SIG-M5 treated with dmso at 0.1 percent for 504 hours (cell line): ENCODE data around the gene CASP3.
"Not testable (repeated sequence)": the region's sequence is repeated elsewhere in the genome, so short reads cannot be mapped to it uniquely, and the experiment has no call there.

Experiments used
- DNase-seq: peaks from one replicate; lab custom pipeline; 2025; ENCODE audit not compliant: unreplicated experiment; lab: John Stamatoyannopoulos, UW

Gene CASP3

DNA sequence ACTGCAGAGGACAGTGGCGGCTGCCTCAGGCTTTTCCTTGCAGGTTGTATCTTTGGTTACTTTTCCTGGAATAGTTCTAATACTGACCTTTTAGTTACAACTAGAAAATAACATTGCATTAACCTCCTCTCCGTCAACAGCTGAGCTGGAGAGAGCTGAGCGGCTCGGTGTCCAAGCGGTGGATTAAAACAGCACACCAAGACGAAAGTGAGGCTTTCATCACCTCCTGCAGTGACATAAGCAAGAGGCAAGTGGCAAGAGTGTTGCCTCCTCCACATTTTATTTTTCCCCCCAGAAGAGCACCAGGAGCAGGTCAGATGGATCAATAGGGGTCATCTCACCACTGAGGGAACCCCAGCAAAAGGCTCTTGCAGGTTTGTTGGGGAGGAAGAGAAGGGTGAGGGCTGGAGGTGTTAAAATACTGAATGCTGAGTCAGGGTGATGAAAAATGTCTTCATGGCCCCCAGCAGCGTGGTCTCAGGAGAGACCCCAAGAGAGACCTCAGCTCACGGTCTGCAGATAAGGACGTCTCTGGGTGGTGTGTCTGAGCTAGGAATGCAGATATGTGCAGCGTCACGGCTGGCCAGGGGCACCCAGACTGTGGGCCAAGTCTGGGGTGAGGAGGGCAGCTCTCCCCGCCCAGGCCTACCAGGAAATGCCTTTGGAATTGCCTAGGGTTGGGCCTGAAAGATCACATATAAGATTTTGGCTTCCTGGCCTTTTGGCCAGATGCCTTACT is 50.3 kb downstream of the CASP3 start:
- no peak for DNase-seq

DNA sequence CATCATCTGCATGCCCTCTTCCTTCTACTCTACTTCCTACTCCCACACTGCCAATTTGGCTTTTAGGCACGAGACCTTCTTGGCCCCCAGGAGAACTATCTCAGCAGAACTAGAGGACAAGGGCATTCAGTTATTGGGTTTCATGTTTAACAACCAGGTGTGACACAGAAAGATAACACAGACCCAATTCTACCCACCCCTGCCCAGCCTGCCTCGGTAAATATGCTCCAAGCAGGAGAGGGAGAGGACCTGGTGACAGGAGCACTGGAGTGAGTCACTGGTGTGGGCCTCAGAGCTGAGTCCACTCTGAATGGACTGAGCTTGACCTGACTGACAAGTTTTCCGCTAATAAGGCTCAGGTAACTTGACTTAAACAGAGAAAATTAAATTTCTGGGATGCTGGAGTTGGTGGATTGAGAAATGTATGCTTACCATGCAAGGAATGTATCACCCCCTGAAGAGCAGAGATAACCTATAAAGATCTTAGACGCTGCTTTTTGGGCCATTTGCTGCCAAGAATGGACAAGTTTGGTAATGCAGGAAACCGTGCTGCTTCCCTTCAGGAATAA is 52.5 kb downstream of the CASP3 start:
- DNase-seq, result no peak

DNA sequence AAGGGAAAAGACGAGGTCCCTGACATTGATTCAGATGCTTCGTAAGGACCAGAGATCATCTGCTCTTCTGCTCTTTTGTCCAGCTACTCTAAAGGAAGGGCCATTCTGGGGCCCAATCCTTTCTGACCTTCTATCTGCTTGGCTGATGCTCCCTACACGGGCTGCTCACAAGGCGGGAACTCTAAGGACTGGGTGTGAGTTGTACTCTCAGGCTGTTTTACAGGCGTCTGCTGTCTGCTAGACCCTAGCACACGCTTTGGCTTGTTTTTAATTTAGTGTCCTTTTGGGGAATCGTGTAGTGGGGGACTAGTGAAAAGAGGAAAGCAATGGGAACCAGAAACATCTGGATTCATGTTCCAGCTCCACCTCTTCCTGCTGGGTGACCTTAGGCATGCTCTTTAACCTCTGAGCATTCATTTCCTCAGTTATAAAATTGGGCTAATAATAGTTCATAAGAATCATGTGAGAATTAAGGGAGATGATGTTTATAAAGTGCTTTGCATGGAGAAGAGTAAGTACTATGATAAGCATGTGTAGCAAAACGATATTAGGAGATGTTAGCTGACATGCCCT is 53.1 kb downstream of the CASP3 start:
- DNase-seq, result no peak

DNA sequence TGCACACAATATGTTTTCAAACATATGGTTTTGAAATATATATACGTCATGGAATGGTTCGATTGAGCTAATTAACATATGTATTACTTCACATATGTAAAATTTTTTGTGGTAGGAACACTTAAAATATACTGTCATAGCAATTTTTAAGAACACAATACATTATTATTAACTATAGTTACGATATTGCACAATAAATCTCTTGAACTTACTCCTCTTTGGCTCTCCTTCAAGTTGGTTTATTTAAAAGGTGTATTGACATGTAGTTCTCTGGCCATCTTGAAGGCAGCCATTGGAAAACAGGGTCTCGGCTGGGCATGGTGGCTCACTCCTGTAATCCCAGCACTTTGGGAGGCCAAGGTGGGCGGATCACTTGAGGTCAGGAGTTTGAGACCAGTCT is 53.8 kb downstream of the CASP3 start:
- no peak for DNase-seq

GRCh38 chr4:184593461-184593860 is 55.8 kb downstream of the CASP3 start:
- no peak for DNase-seq

GRCh38 chr4:184591747-184592270 is 57.4 kb downstream of the CASP3 start:
- DNase-seq, result not testable (repeated sequence)

DNA sequence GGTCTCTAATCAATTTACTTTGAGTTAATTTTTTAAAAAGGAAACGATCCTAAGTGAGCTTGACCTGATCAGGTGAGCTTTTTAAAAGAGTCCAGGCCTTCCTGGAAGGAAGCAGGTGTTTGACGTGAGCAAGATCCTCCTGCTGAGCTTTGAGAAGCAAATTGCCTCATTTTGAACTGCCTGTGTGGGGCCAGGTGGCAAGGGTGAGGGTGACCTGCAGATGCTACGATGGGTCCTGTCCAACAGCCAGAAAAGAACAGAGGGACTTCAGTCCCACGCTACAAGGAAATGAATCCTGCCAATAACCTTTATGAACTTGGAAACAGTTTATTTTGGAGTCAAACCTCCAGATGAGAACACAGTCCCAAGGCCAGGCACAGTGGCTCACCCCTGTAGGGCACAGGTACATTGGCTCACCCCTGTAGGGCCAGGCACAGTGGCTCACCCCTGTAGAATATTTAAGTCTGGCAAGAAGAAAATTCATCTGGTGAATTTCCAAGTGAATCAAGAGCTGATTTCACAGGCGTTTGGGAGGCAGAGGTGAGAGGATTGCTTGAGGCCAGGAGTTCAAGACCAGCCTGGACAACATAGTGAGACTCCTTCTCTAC is 58.1 kb downstream of the CASP3 start:
- no peak for DNase-seq

DNA sequence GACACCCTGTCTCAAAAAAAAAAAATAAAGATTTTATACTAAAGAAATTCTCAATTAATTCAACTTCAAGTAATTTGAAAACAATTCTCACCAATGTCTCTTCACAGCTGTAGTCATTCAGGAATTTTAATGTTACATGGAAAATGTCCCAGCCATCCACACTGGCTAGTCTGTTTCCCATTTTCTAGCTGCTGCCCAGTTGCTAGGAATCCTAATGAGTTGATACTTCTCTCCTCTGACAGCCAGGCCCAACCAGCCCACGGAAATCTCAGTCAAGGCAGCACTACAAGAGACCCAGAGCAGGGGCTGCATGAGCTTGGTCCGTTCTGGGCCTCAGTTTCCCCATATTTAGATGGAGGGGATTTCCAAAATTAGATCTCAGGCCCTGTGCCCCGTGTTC is 59.1 kb downstream of the CASP3 start:
- no peak for DNase-seq

- no peak for DNase-seq
Observed at GRCh38 chr4:184588893-184589292, 60.4 kb downstream of the CASP3 start.

DNA sequence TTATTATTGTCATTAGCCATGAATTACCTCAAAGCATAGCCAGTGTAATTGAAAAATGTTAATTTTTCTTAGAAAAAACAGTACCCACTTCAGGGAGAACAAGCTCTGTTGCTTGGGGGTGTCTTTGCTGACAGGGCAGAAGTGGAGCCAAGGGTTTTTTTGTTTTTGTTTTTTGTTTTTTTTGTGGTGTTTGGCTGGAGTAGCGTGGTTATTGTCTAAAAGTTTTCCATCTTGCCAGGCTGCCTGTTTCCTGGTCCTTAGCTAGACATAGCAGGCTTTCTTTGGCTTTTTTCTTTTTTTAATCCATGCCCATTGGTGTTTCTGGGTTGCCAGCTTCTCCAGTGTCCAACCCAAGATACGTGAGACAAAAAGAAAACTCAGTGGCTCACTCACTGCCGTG is 61.5 kb downstream of the CASP3 start:
- DNase-seq, result no peak

- DNase-seq, result no peak
Observed at GRCh38 chr4:184587221-184587620, 62.0 kb downstream of the CASP3 start.

DNA sequence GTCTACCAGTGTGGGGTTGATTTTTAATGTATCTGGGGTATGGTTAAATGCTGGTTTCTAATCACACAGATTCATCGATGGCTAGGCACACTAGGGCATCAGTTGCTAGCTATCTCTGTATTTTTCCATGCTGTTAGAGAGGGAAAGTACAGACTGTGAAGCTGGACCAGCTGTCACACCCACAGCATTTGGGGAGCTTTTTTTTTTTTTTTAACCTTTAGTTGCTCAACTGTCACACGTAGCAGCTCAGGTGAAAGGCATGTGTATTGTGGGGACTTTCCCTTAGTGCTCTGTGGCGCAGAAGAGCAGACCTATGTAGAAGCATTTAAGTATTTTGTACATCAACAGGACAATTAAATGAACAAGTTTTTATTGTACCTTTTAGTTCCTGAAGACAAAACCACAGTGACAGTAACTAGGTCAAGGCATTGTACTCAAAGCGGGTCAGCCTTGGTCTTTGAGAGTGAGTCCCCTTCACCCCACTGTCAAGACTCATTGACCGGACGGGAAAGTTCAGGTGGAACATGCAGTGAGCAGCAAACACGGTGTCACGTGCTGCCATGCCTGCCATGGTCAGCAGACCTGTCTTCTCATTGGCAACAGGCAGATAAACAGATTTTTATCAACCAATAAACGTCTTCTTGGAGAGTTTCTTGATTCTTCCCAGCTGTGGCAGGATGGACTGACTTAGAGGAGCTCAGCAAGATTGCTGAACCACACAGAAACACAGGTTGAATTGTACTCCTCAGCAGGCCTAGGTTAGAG is 65.3 kb downstream of the CASP3 start:
- DNase-seq, result no peak
